Heart left ventricle (tissue), 13 donors: ENCODE measurements around the gene PPP6C.
"Not testable (repeated sequence)": the region's sequence is repeated elsewhere in the genome, so short reads cannot be mapped to it uniquely, and the experiment has no call there.

Experiments used
- POLR2A ChIP-seq, 2 donors: fragments of 450-650 bp; IDR thresholded peaks; one replicate each; pipeline ENCODE4 v1.6.1; 2017; ENCODE audit warnings: antibody characterized with exemption in 2 of 2, mild to moderate bottlenecking in 2 of 2, moderate library complexity in 2 of 2
- TF ChIP-seq, protein P1 (sequence below), 12 donors: fragments of 200-600 bp; sonication (generic) in 4 of 12; IDR thresholded peaks; one replicate each; pipeline versions ENCODE4 v1.5.0 to v1.8.0; 2018 to 2022; ENCODE audit warnings: antibody characterized with exemption in 12 of 12, mild to moderate bottlenecking in 5 of 12
- donor health status: ischemic (EF 13 %, LVEDD 7.1; RV severe dilation, severe dysfunction).
- donor health status: DM: no; HTN: yes; CAD: no.
- donor health status: DM: no; HTN: no; CAD: no.
- donor health status: ischemic (EF 25% LVEDD 6.9; RV normal size, moderate dysfunction).
- donor health status: ischemic (EF 25% LVEDD 5.7; RV mildly dilated, moderate dysfunction).
- donor health status: ischemic (EF 35%, LVEDD 5.7; RV mildly dilated, moderate dysfunction).
- donor health status: nonischemic (EF 11% LVEDD 7.7; RV severe dilation, severe dysfunction).
- donor health status: DM: yes; HTN: yes; CAD: no.
- donor health status: PGD.
- donor health status: ischemic (EF 29% LVEDD 5.4; RV normal size, mild dysfunction).
- donor health status: nonischemic (EF 23%, LVEDD 6.1; RV moderate dilation, normal function).

DNA sequence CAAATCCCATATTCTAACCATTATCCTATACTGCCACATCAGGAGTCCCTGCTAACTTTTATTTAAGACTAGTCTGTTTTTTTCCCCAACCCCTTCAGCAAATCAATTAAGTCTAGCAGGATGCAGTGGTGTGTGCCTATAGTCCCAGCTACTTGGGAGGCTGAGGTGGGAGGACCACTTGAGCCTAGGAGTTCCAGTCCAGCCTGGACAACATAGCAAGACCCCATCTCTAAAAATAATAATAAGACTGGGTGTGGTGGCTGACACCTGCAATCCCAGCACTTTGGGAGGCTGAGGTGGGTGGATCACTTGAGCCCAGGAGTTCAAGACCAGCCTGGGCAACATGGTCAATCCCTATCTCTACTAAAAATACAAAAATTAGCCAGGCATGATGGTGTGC is 35.3 kb upstream of the PPP6C start:
- TF ChIP-seq, protein P1, sequence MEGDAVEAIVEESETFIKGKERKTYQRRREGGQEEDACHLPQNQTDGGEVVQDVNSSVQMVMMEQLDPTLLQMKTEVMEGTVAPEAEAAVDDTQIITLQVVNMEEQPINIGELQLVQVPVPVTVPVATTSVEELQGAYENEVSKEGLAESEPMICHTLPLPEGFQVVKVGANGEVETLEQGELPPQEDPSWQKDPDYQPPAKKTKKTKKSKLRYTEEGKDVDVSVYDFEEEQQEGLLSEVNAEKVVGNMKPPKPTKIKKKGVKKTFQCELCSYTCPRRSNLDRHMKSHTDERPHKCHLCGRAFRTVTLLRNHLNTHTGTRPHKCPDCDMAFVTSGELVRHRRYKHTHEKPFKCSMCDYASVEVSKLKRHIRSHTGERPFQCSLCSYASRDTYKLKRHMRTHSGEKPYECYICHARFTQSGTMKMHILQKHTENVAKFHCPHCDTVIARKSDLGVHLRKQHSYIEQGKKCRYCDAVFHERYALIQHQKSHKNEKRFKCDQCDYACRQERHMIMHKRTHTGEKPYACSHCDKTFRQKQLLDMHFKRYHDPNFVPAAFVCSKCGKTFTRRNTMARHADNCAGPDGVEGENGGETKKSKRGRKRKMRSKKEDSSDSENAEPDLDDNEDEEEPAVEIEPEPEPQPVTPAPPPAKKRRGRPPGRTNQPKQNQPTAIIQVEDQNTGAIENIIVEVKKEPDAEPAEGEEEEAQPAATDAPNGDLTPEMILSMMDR (IDR thresholded peaks at IDR 0.05): not testable (repeated sequence)
- TF ChIP-seq POLR2A (IDR thresholded peaks at IDR 0.05): not testable (repeated sequence)
